Measurements from ENCODE around the gene MON1B. TPM values are rescaled to one million over a fixed set of nuclear protein-coding genes. Genes with fewer than 3 reads are reported as not detected.
"Not testable (repeated sequence)": the region's sequence is repeated elsewhere in the genome, so short reads cannot be mapped to it uniquely, and the experiment has no call there.

Gene MON1B
- total RNA-seq (2014; rRNA removed; shearing (Covaris generic)): 7.8 and 12.9 TPM in 2 replicates
- 28.6 and 32.7 TPM in 2 replicates for polyA plus RNA-seq (2015; cell fraction: cytosol; rRNA removed)
- polyA plus RNA-seq (2015; cell fraction: nucleus; rRNA removed): 56.3 and 63.2 TPM in 2 replicates

DNA sequence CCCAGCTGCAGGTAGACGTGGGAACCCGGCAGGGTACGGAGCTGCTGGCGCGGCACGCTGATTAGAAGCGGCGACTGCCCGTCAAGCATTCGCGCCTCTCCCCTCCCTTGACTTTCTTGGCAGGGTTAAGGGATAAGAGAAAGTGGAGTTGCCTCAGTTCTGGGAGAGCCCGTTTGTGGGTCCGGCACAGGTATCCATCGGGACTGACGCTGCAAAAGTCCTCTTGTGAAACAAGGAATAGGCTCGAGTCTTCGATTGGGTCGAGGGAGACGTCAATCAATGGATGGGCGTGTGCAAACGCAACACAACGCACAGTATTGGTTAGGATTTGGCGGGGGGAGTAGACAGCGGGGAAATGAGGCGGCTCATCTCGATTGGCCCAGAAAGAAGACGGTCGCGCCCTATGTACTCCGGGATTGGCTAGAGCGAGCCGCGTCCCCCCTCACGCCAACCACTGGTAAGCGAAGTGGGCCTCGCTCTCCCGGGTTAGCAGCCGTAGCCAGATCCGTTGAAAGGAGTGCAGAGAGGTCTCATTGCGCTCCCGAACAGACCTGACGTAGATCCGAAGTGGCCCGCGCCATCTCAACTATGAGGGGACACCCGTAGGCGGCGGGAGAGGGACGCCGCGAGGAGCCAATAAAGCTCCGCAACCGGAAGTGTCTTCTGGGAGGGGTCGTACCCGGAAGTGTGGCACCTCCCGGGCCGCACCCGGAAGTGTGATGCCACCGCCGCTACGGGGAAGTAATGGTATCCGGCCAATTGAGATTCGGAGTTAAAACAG is at the start of gene MON1B:
Gene MON1B, plus strand, starts transcription at position 713 of the 781 bp plus-strand sequence. CDS start 296 bp downstream, outside the sequence.
- DNase-seq (ENCODE audit: low read depth): peak; percentile 99

GRCh38 chr16:77143364-77143763 is 47.6 kb upstream of the MON1B start:
- peak; percentile 14 for DNase-seq (ENCODE audit: low read depth)

DNA sequence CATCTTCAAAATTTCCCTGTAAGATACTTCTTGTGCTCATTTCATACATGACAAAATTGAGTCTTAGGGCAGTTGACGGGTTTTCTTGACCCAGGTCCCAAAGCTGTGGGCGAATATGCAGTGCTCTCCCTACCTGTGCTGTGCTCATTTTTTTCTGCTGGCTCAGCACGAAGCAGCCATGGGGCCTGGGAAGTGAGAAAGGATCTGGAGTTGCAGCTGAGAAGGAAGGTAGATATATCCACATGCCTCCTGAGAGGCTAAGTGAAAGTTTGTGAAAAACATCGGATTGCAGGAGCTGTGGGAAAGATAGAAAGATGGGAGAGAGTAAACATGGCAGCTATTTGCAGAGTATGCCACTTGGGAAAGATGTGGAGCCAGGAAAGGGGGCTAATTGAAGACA is 42.9 kb upstream of the MON1B start:
- DNase-seq (ENCODE audit: low read depth): no peak

DNA sequence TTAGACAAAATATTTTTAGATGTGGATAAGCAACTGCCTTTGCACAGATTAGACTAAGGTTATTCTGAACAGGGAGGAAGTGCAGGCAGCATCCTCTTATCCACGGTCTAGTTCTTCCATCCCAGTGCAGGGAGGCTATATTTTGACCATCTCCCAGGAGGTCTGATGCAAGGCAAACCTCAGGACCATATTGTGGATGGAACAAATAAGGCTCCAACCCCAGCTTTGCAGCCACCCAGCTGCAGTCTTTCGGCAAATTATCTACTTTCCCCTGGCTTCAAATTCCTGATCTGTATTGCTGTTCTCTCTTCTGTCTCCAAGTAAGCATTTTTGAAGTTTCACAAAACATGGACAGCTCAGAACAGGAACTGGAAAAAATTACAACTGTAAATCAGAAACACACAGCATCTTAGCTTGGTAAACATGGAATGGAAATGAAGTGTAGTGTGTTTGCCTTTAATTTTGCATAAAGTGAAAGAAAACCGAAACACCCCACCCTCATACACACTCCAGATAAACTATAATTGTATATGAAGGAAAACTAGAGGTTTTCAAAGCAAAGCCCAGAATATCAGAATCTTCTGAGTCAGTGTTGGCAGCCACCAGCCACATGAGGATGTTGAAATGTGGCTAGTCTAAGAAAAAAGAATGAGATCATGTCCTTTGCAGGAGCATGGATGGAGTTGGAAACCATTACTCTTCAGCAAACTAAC is 33.5 kb upstream of the MON1B start:
- DNase-seq (ENCODE audit: low read depth): no peak

GRCh38 chr16:77158293-77158692 is 32.7 kb upstream of the MON1B start:
- no peak for DNase-seq (ENCODE audit: low read depth)

- DNase-seq (ENCODE audit: low read depth): no peak
Measured at GRCh38 chr16:77165006-77165405, 26.0 kb upstream of the MON1B start.

DNA sequence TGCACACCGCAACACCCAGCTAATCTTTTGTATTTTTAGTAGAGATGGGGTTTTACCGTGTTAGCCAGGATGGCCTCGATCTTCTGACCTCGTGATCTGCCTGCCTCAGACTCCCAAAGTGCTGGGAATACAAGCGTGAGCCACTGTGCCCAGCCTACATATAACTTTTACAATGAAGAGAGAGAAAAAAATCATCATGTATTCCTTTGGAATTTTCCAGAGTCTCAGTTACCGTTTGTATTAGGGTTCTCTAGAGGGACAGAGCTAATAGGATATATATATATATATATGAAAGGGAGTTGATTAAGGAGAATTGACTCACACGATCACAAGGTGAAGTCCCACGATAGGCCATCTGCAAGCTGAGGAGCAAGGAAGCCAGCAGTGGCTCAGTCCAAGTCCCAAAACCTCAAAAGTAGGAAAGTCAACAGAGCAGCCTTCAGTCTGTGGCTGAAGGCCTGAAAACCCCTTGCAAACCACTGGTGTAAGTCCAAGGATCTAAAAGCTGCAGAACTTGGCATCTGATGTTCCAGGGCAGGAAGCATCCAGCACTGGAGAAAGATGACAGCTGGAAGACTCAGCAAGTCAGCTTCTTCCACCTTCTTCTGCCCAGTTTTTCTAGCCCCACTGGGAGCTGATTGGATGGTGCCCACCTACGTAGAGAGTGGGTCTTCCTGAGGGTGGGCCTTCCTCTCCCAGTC is 25.3 kb upstream of the MON1B start:
- not testable (repeated sequence) for DNase-seq (ENCODE audit: low read depth)

GRCh38 chr16:77166726-77167125 is 24.3 kb upstream of the MON1B start:
- DNase-seq (ENCODE audit: low read depth): no peak

DNA sequence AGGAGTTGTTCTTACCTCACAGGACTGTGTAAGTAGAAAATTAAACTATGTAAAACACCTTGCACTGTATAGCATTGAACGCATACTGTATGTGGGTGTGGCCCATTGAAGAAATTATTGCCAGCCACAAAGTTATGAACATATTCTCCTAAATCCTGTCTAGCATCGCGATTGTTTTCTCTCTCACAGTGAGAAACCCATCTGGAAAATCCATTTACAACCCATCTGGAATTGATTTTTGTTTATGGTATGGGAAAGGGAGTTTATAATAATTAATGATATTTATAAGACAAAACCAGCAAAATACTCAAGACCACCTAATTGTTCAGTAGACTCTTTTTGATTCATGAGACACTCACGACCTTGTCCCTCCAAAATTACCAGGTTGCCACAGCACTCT is 22.1 kb upstream of the MON1B start:
- no peak for DNase-seq (ENCODE audit: low read depth)

DNA sequence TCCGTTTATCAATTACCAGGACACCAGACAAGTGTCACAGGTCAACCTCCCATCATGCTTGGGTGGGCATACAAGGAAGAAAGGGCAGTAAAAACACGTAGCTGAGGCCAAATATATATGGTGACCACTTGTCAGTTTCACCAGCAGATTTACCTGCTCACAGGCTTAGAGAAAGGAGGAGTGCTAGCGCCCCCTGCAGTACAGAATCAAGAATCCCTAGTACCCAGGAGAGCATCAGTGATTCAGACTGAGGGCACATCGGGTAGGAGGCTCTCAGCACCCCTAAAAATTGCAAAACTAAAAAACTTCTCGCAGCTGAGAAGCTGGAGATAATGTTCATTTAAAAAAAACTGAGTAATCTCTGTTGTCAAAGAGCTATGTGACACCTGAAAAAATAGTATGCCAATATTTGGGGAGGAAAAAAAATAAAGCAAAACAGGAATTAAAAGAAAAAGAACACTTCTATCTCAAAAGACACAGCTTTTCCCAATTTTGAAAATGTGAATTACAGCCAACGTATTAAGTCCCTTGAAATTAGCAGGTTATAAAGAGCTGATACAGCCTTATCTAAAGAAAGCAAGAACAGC is 21.2 kb upstream of the MON1B start:
- peak; percentile 18 for DNase-seq (ENCODE audit: low read depth)

- DNase-seq (ENCODE audit: low read depth): no peak
Measured at GRCh38 chr16:77170805-77171204, 20.2 kb upstream of the MON1B start.

- DNase-seq (ENCODE audit: low read depth): peak; percentile 58
Measured at GRCh38 chr16:77171745-77172635, 19.0 kb upstream of the MON1B start.

GRCh38 chr16:77172951-77173350 is 18.0 kb upstream of the MON1B start:
- peak; percentile 70 for DNase-seq (ENCODE audit: low read depth)

DNA sequence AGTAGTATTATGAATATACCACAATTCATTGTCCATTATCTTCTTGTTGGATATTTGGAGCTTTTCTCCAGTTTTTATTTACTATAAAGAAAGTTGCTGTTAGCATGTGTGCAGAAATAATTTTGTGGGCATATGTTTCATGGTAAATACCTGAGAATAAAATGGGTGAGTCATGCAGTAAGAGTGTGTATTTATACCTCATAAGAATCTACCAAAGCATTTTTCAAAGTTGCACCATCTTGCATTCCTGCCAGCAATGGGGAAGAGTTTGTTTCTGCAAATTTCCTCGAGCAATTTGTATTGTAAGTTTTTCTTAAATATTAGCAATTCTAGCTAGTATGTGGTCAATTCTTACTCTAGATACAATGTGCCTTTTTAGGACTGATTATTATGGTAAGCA is 7.9 kb upstream of the MON1B start:
- DNase-seq (ENCODE audit: low read depth): no peak

- not testable (repeated sequence) for DNase-seq (ENCODE audit: low read depth)
Measured at GRCh38 chr16:77186298-77186697, 4.7 kb upstream of the MON1B start.

DNA sequence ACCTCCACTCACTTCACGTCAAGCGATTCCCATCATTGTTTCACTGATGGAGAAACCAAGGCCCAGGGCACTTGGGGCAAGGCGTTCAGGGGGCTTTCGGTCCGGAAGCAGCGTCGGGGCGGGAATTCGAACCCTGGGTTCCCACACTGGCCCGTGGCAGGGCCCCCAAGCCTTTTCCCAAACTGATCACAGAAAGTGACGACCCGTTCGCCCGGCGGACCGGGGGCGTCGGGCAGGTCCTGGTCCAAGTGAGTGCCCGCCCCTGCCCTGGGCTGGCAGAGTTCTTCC is 856 bp upstream of the MON1B start:
- no peak for DNase-seq (ENCODE audit: low read depth)

DNA sequence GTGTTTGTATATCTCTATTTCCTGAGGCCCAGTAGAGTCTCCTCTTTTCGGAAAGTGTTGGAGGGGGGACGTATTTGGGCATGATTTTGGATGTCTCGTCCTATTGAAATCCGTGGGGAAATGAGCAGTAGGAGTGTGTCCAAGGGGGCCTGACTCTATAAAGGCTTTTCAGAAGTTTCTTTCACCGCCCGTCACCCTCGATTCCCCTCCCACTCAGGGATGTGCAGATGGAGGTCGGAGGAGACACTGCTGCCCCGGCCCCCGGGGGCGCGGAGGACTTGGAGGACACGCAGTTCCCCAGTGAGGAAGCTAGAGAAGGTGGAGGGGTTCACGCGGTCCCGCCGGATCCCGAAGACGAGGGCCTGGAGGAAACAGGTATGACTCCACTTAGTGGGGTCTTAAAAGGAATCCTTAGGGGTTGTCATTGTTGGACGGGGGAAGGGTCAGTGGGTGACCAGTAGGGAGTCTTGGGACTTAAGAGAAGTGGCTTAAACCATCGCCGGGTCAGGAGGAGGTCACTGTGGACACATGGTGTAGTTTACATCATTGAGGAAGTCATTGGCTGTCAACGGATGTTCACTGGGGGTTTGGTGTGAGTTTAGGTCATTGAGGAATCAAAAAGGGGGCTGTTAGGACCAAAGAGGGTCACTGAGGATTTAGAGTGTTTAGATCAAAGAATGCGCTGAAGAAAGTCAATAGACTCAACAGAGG is 424 bp downstream of the MON1B start:
- no peak for DNase-seq (ENCODE audit: low read depth)

- DNase-seq (ENCODE audit: low read depth): no peak
Measured at GRCh38 chr16:77193377-77193776, 2.4 kb downstream of the MON1B start.

- no peak for DNase-seq (ENCODE audit: low read depth)
Measured at GRCh38 chr16:77194295-77195231, 3.6 kb downstream of the MON1B start.

All from HT1080 (cell line).